Measurements from ENCODE around the gene ARHGAP8.
"Not testable (repeated sequence)": the region's sequence is repeated elsewhere in the genome, so short reads cannot be mapped to it uniquely, and the experiment has no call there.

ARHGAP8 gene

GRCh38 chr22:44737406-44738346 is 14.7 kb upstream of the ARHGAP8 start:
- TF ChIP-seq CTCF (IDR thresholded peaks at IDR 0.05; ENCODE audit: borderline replicate concordance, control extremely low read depth, extremely low read depth, insufficient read depth, missing control alignments) = no peak
- no peak for DNase-seq (ENCODE audit: low spot score)
- in situ Hi-C loops (cut with MboI; ENCODE audit: low sequenced_read_pairs, unreplicated experiment) = loop anchor here (5.0 kb wide), 1 partner anchor 40 kb away; no protein-coding TSS in a partner anchor

DNA sequence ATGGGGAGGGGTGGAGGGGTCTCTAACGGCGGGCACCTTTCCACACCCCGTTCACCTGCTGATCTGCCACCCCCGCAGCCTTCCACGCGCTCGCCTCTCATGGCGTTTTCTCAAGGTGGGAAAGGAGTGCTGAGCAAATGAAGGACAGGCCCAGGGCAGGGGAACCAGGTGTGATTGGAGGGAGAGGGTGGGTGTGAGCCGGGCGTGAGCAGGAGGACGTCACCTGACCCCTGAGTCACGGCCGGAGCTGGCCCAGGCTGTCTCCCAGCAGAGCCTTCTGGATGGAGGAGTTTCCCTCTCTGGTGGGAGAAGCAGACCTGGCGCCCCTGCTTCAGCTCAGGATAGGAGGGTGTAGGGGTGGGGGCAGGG is 14.0 kb upstream of the ARHGAP8 start:
- no peak for DNase-seq (ENCODE audit: low spot score)
- no peak for TF ChIP-seq CTCF (IDR thresholded peaks at IDR 0.05; ENCODE audit: borderline replicate concordance, control extremely low read depth, extremely low read depth, insufficient read depth, missing control alignments)
- in situ Hi-C loops (cut with MboI; ENCODE audit: low sequenced_read_pairs, unreplicated experiment) = loop anchor here (5.0 kb wide), 1 partner anchor 41 kb away; no protein-coding TSS in a partner anchor

GRCh38 chr22:44739024-44739423 is 13.4 kb upstream of the ARHGAP8 start:
- no peak for TF ChIP-seq CTCF (IDR thresholded peaks at IDR 0.05; ENCODE audit: borderline replicate concordance, control extremely low read depth, extremely low read depth, insufficient read depth, missing control alignments)
- DNase-seq (ENCODE audit: low spot score) = no peak
- in situ Hi-C loops (cut with MboI; ENCODE audit: low sequenced_read_pairs, unreplicated experiment) = loop anchor here (5.0 kb wide), 1 partner anchor 42 kb away; no protein-coding TSS in a partner anchor

- in situ Hi-C loops (cut with MboI; ENCODE audit: low sequenced_read_pairs, unreplicated experiment) = loop anchor here (5.0 kb wide), 1 partner anchor 42 kb away; no protein-coding TSS in a partner anchor
- DNase-seq (ENCODE audit: low spot score) = not testable (repeated sequence)
These were observed 12.7 kb upstream of the ARHGAP8 start for GRCh38 chr22:44739666-44740065.

DNA sequence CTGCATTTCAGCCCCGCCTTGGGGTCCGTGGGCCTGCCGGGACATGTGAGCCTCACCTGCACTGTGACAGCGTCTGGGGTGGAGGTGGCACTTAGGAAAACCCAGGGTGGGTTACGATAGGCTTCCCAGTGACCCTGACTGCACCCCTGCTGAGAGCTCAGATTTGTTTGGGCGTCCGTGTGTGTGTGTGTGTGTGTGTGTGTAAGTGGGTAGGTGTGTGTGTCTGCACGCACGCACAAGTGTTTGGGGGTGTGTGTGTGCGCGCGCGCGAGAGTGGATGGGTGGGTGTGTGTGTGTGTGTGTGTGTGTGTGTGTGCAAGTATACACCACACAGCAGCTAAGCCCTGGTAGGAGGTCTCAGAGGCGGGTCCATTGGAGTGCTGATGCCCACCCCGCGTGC is 12.1 kb upstream of the ARHGAP8 start:
- in situ Hi-C loops (cut with MboI; ENCODE audit: low sequenced_read_pairs, unreplicated experiment) = no loop called here
- no peak for DNase-seq (ENCODE audit: low spot score)
- TF ChIP-seq CTCF (IDR thresholded peaks at IDR 0.05; ENCODE audit: borderline replicate concordance, control extremely low read depth, extremely low read depth, insufficient read depth, missing control alignments) = no peak

- DNase-seq (ENCODE audit: low spot score) = no peak
- no peak for TF ChIP-seq CTCF (IDR thresholded peaks at IDR 0.05; ENCODE audit: borderline replicate concordance, control extremely low read depth, extremely low read depth, insufficient read depth, missing control alignments)
- in situ Hi-C loops (cut with MboI; ENCODE audit: low sequenced_read_pairs, unreplicated experiment) = no loop called here
These were observed 10.4 kb upstream of the ARHGAP8 start for GRCh38 chr22:44741929-44742328.

GRCh38 chr22:44743247-44743646 is 9.1 kb upstream of the ARHGAP8 start:
- in situ Hi-C loops (cut with MboI; ENCODE audit: low sequenced_read_pairs, unreplicated experiment) = no loop called here
- no peak for TF ChIP-seq CTCF (IDR thresholded peaks at IDR 0.05; ENCODE audit: borderline replicate concordance, control extremely low read depth, extremely low read depth, insufficient read depth, missing control alignments)

More at GRCh38 chr22:44743247-44743646, 9.1 kb upstream of the ARHGAP8 start:
- no peak for DNase-seq (ENCODE audit: low spot score)
